Renal cortex interstitium (tissue), 11 donors: ENCODE results near the gene DBX1. TPM values are rescaled to one million over a fixed set of nuclear protein-coding genes. Genes with fewer than 3 reads are reported as not detected.

ENCODE experiments used
- DNase-seq, 11 donors: peaks; one replicate each; pipeline ENCODE4 v3.0.0-alpha.2; 2013; ENCODE audit warnings: low read depth in 9 of 11, low spot score in 4 of 11; ENCODE audit errors: extremely low read depth in 1 of 11
- polyA plus RNA-seq, 3 donors: library from polyadenylated mRNA; unstranded; fragments of 120-200 nt; gene quantifications; one replicate each; pipeline ENCODE4 v1.2.1, GENCODE V29; 2013; ENCODE audit not compliant: insufficient read length in 3 of 3

Gene DBX1
- polyA plus RNA-seq, 3 donors = not detected

DNA sequence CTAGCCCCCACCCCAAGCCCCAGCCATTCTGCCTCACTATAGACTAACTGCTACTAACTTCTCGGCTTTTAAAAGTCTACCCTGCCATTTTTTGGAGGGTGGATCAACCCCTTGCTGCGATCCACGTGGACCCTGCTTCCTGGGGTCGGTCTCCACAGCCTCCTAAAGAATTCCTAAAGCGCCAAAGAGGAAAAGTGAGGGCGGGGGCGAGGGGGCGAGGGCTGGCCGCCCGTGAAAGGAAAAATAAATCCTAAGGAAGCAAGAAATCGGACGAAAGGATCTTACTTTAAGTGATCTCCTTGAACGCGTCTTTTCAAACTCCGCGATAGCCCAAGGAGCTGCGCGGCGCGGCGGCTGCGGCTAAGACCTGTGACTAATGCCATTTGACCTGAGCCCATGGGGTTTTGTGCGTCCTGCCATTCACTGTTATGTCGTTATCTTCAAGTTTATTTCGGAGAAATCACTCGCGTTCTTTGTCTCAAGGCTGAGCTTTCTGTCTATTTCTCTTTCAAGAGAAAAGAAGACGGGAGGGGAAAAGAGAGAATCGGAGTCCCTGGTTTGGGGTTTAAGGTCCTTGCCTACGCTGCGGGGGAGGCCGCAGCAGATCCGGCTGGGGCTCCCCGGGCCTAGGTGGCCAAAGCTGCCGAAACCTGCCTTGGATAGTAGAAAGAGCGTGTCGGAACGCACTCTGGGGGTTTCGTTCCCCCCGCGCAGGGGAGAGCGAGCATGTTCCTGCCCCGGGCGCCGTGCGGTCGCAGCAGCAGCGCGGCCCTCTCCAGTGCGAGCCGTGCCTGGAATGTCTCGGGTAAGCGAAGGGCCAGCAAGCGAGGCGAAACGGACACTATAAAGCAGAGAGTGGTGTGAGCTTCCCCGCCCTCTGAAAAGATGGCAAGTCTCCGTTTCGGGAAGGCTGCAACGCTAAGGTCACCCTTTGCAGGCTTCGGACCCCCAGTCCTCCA, 2.8 kb upstream of the DBX1 start:
- peak in 4 of 11 donors; percentile 18 to 48 (median 36) for DNase-seq

DNA sequence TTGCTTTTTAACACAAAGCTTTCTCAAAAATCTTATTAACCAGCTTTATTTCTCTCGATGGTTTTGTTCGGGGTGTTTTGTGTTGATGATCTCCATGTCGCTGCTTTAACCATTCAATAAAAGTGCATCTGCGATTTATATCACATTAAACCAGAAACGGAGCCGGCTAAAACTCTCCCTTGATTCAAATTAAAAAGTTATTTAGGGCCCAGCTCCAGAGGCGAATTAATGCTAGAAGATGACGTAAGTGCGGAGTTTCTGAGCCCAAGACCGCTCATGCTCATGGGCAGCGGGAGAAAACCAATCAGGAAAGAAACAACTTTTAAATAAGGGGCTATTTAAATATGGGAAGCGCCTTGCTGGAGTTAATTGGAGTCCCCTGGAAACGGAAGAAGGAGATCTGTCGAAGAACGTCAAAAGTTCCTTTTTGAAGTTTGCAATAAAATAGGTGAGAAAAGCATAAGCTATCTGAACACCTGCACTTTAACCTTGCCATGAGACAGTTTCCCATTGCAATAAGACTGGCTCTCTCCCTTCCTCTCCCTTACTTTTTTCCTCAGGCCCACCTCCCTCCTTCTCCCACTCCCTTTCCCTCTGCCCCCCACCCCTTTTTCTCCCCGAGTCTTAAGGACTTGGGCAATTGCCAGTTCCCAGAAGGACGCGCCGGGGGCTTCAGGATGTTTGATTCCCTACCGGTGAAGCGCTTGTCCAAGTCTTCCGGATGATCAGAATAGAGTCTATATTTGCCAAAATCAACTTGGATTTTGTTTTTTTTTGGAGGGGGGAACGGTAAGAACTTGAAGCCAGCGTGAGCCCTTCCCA, 1.9 kb upstream of the DBX1 start:
- no peak for DNase-seq

GRCh38 chr11:20161230-20161918, 1.1 kb upstream of the DBX1 start:
- no peak for DNase-seq

DNA sequence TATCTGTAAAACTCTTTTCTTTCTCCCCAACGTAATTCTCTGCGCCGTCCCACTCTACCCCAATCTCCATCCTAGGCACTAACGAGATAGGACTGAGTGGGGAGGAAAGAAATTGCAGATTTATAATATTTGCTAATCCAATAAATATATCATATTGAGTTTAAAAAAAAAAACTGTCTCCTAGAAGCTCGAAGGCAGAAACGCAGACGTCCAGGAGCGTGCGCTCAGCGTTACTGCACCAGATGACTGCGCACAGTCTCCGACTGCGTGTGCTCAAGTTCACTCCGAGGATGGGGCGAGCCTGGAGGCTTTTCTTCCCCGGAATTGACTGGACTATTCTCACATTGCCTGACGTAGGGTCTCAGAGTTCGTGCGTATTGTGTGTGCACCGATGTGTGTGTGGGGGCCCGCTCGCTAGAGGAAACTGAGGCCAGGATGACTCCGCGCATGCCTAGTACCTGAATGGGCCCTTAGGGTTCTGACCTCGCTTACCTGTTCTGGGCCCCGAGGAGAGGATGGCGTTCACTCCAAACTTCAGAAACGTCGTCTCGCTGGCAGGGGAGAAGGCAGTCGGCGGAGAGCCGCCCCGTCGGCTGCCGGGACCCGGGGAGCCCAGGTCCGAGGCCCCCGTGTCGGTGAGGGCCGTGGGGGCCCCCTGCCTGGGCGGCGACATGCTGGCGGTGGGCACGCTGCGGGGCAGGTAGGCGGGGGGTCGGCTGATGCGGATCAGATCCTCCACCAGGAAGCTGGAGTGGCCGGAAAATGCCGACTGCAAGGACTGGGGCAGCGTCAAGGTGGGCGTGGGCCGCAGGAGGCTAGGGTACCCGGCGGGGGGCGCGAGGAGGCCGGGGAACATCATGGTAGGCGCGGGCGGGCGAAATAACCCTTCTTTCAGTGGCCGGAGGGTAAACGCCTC, 551 bp downstream of the DBX1 start:
- no peak for DNase-seq

- peak; percentile 62 to 87 (median 76) for DNase-seq
These were observed 1.5 kb downstream of the DBX1 start for GRCh38 chr11:20158597-20159257.

GRCh38 chr11:20157728-20158127, 2.5 kb downstream of the DBX1 start:
- DNase-seq = no peak

DNA sequence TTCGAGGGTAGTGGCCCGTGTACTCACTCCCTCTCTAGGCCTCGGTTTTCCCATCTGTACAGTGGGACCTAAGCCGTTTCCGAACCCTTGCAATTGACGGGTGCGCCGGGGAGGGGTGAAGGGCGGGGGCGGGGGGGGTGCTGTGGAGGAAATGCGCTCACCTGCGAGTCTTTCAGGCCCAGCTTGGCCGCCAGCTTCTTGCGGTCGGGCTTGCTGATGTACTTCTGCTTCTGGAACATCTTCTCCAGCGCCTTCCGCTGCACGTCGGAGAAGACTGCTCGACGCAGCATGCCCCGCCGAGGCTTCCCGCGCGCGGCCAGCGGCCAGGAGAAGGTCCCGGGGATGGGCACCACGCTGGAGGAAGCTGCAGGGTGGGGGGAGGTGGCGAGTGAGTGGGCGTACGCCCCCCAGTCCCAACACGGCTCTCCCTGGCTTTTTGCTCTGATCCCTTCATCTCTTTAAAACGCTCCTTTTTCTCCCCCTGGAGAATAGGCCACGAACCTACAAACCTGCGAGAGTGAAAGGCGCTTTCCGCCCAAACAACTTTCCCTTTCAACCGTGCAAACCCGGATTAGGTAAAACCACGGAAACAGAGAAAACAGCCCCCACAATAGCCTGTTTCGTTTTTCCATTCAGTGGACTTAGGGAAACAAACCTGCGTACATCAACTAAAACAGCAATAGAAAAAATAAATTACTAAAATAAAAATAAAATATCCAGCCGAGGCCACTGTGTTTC, 3.2 kb downstream of the DBX1 start:
- DNase-seq = no peak

- no peak for DNase-seq
These were observed 3.9 kb downstream of the DBX1 start for GRCh38 chr11:20156280-20156875.

- no peak for DNase-seq
These were observed 4.5 kb downstream of the DBX1 start for GRCh38 chr11:20155683-20156279.

GRCh38 chr11:20154381-20154780, 5.9 kb downstream of the DBX1 start:
- no peak for DNase-seq

DNA sequence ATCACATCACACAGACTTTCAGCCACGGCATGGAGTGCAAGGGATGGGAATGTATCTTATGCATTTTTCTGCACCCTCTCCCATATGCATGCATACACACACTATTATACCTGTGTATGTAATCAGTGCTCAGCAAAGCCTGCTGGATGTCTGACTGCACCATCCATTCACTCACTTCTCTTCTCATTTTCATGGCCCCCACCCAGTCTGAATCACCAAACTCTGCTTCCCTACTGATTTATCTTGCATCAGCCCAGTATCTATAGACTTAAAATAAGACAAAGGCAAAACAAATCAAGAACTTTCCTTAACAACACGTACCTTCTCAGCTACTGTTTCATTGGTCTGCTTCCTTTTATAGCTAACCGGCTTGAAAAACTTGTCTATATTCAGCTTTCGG, 21.6 kb downstream of the DBX1 start:
- no peak for DNase-seq

DNA sequence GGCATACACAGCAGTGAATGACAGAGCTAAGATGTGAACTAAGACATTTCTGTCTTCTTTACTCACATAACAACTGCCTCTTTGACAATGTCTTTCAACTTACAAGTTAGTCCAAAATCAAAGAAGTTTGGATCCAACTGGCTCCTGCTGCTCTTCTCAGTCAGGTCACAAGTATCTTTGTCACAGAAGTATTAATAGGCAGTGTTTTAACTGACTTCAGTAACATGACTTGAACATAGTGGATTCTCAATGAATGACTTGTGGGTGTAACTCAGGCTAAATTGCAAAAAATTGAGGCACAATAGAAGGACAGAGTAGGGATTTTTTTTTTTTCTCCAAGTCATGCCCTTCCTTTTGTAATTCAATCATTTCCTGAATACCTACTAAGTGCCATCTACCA, 22.6 kb downstream of the DBX1 start:
- no peak for DNase-seq

DNA sequence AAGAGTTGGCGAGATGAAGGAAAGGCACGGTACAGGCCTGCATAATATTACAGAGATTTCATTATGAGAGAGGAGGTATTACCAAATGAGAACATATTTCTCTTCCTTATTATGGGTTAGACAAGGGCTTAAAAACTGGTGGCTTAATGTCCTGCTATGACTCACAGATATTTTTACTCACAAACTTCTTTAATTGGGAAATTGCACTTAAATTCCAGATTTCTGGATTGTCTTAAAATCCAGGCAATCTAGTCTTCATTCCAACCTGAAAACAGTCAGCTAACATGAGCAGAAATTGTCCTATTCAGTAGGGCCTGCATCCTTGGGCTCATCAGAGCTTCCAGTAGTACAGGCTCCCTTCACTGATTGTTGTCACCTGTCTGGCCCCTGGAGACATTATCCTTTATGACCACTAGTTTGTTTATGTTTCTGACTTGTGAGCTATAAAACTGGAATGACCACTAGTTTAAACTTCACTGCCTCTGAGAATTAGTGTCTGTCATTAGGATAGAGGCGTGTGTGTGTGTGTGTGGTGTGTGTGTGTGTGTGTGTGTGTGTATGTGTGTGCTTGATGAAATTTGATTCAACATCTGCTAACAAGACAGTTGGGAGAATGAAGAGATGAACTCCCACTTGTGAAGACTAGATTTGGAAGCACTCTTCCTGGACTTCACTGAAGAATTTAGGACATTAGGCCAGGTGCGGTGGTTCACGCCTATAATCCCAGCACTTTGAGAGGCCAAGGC, 25.1 kb downstream of the DBX1 start:
- no peak for DNase-seq

- no peak for DNase-seq
These were observed 27.6 kb downstream of the DBX1 start for GRCh38 chr11:20132667-20133039.

DNA sequence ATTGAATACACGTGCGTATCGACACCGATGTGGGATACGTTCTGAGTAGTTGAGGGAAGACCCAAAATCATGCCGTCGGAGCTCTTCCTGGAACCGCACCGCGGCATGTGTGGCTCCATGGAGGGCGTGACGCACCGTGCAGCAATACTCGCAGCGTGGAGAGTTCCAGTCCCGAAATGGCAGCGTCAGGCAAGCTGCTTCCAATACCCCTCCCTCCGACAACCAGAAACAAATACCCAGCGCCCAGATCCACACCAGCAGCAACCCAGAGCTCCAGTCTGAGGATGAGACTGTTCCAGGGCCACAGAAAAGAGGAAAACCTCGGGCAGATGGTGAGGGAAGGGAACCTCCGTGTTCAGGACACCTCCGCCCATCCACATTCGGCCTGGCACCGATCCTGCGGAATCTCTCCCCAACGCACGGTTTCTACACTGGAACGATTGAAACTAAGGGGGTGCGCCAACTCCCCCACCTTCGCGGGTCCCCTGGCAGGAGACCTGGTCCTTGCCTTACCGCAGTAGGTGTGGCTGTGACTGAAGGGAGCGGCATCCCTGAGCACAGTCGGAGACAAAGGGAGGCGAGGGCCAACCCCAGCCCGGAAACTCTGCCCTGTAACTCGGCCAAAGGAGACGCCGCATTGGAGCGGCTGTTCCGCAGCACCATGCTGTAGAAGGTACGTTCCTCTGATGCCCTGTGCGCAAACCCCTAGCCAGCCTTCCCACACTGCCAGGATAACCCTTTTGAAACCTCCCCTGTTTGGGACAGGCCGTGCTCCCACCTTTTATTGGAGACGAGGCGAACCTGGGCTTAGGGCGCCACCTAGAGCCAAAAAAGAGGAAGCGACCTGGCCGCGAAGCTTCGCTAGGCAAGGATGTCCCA, 28.2 kb downstream of the DBX1 start:
- DNase-seq = peak in 9 of 11 donors; percentile 37 to 67 (median 54)
